Upper lobe of right lung (tissue), 1 donor: Measurements from ENCODE around the gene ALK. TPM values are rescaled to one million over a fixed set of nuclear protein-coding genes. Genes with fewer than 3 reads are reported as not detected.
A peak's percentile ranks its signal among the peaks of the same experiment; 100 is the strongest.

ENCODE experiments used
- ATAC-seq: fragments of 200-7000 bp; cut with Tn5 transposase; one replicate; pipeline ENCODE4 v1.9.1; 2020; ENCODE audit warnings: mild to moderate bottlenecking, moderate library complexity
- DNase-seq: peaks from one replicate; pipeline ENCODE4 v3.0.0-alpha.2; 2020
- H3K27ac ChIP-seq: fragments of 200-600 bp; one replicate; pipeline ENCODE4 v1.8.0; 2022
- H3K27me3 ChIP-seq: fragments of 200-600 bp; one replicate; pipeline ENCODE4 v1.8.0; 2022; ENCODE audit warnings: mild to moderate bottlenecking
- H3K36me3 ChIP-seq: fragments of 200-600 bp; one replicate; pipeline ENCODE4 v1.8.0; 2022
- H3K4me1 ChIP-seq: fragments of 200-600 bp; one replicate; pipeline ENCODE4 v1.8.0; 2022
- H3K4me3 ChIP-seq: fragments of 200-600 bp; one replicate; pipeline ENCODE4 v1.8.0; 2022; ENCODE audit warnings: mild to moderate bottlenecking
- H3K9me3 ChIP-seq: fragments of 200-600 bp; one replicate; pipeline ENCODE4 v1.8.0; 2022
- intact Hi-C: fragments of 100-400 bp; cut with DNase I; formaldehyde crosslinking; loops from one replicate; pipeline ENCODE4 v1.11.0; 2022
- total RNA-seq: library from RNA; stranded (reverse); fragmentation: NEBNext Ultra II Directional; extraction: Animal tissue kit (Norgen Biotek cat#: 25700); gene quantifications from one replicate; pipeline ENCODE4 v1.2.1, GENCODE V29; 2021
- TF ChIP-seq, protein P1 (sequence below): fragments of 200-600 bp; IDR thresholded peaks from one replicate; pipeline ENCODE4 v1.8.0; 2022; ENCODE audit warnings: antibody characterized with exemption
- donor health status: DM: no; HTN: yes; CAD: no; lungs with severe emphysema.

ALK gene
- total RNA-seq, 1 donor from 2014 or later = not detected

DNA sequence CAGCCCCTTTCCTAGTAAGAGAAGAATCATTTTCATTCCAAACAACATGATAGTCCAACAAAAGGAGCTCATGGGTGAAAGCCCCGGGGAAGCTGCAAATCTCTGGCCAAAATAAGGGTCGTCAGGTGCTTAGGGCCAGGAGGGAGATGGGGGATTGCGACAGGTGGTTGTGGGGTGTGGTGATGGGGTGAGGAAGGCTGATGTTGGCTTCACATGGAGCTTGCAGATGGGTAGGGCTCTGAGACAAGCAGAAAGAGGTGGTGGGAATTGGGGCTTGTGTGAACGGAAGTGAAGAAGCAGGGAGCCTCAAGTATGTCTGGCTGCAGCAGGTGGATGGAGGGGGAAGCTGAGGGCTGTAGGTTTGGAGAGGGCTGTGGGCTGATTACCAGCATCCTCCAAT lies 680.0 kb downstream of the ALK start:
- ATAC-seq = no peak
- TF ChIP-seq, protein P1, sequence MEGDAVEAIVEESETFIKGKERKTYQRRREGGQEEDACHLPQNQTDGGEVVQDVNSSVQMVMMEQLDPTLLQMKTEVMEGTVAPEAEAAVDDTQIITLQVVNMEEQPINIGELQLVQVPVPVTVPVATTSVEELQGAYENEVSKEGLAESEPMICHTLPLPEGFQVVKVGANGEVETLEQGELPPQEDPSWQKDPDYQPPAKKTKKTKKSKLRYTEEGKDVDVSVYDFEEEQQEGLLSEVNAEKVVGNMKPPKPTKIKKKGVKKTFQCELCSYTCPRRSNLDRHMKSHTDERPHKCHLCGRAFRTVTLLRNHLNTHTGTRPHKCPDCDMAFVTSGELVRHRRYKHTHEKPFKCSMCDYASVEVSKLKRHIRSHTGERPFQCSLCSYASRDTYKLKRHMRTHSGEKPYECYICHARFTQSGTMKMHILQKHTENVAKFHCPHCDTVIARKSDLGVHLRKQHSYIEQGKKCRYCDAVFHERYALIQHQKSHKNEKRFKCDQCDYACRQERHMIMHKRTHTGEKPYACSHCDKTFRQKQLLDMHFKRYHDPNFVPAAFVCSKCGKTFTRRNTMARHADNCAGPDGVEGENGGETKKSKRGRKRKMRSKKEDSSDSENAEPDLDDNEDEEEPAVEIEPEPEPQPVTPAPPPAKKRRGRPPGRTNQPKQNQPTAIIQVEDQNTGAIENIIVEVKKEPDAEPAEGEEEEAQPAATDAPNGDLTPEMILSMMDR = no peak
- no peak overlapping the region for H3K4me3 ChIP-seq
- H3K27ac ChIP-seq = no peak overlapping the region
- H3K27me3 ChIP-seq = peaks cover 14% of the 10 kb centered on the region
- no peaks in the 10 kb centered on the region for H3K9me3 ChIP-seq
- no peaks in the 10 kb centered on the region for H3K36me3 ChIP-seq
- no peaks in the 10 kb centered on the region for H3K4me1 ChIP-seq
- no peak for DNase-seq
- intact Hi-C loops = no loop called here

DNA sequence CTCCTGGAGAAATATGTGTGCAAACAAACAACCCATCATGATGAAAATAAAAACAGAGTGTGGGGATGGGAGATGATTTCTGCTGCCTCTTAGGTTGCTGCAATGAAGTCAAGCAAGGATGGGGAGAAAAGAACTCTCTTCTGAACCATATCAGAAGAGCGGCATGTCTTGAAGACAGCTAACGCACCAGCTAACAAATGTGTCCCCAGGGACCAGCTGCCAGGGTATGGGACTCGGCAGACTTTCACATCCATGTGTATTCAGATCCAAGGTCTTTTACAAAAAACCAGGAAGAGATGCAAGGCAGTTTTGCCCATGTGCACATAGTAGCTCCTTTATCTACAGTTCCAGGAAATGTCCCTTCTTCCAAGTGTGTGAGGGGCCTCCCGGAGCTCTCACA lies 680.8 kb downstream of the ALK start:
- Histone ChIP-seq H3K27ac (no peak overlapping the region), H3K36me3 (no peaks in the 10 kb centered on the region), H3K4me3 (no peak overlapping the region), H3K4me1 (no peaks in the 10 kb centered on the region), H3K9me3 (no peaks in the 10 kb centered on the region), H3K27me3 (peaks cover 14% of the 10 kb centered on the region)
- no peak for ATAC-seq
- DNase-seq = peak; percentile 11
- intact Hi-C loops = no loop called here
- TF ChIP-seq, protein P1 = no peak

DNA sequence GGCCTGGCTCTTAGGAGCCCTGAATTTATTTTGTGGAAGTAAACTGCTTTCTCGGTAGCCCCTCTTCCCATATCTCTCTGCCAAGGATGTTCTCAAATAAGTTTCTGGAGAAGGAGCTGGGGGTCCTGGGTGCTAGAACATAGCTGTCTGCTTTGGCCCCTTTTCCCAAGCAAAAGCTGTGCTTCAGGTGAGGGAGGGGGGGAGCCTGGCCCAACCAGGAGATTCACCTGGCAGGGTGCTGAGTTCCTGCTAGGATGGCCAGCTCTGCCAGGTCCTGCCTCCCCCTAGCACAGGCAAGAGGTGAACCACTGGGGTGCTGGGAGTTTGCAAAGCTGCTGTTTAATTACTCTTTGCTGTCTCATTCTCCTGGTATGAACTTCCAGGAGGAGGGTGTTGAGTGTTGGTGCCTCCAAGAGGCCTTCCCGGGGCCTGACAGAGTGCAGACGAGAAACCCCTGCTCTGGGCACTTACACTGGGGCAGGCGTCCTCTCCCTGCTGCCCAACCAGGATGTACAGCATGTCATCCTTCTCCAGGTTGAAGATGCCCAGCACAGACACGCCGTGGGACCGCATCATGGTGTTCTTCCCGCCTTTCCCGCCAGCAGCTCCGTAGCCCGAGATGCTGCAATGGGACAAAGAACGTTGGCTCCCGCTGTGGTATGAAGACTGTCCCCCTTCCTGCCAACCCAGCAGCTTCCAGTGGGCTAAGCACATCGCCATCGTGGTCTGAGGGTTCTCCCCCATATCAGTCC lies 682.0 kb downstream of the ALK start:
- peak; percentile 52 for DNase-seq
- H3K9me3 ChIP-seq = no peaks in the 10 kb centered on the region
- ATAC-seq = no peak
- peaks cover 14% of the 10 kb centered on the region for H3K27me3 ChIP-seq
- TF ChIP-seq, protein P1 = no peak
- H3K36me3 ChIP-seq = no peaks in the 10 kb centered on the region
- intact Hi-C loops = no loop called here
- H3K4me3 ChIP-seq = no peak overlapping the region
- no peaks in the 10 kb centered on the region for H3K4me1 ChIP-seq
- no peak overlapping the region for H3K27ac ChIP-seq

DNA sequence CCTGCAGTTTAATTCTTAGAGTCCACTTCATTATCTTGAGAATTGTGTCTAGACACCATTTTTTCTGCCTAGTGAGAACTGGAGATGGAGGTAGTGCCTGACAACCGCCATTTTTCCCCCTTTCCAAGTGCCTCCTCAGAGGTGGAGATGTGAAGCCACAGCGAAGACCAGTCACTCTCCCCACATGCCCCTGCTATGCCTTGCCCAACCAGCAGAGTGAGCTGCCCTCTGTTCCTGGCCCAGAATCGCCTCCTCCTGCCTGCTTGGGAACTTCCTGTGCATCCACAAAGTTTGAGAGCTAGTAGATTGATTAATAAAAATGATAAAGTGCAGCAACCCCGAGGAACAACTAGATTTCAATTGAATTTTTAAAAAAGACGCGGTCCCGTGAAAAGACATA lies 682.9 kb downstream of the ALK start:
- peaks cover 14% of the 10 kb centered on the region for H3K27me3 ChIP-seq
- peak; percentile 56 for ATAC-seq
- H3K27ac ChIP-seq = no peak overlapping the region
- TF ChIP-seq, protein P1 = peak; percentile 34
- no peaks in the 10 kb centered on the region for H3K9me3 ChIP-seq
- no peak overlapping the region for H3K4me3 ChIP-seq
- intact Hi-C loops = no loop called here
- peak; percentile 52 for DNase-seq
- H3K36me3 ChIP-seq = no peaks in the 10 kb centered on the region
- no peaks in the 10 kb centered on the region for H3K4me1 ChIP-seq

DNA sequence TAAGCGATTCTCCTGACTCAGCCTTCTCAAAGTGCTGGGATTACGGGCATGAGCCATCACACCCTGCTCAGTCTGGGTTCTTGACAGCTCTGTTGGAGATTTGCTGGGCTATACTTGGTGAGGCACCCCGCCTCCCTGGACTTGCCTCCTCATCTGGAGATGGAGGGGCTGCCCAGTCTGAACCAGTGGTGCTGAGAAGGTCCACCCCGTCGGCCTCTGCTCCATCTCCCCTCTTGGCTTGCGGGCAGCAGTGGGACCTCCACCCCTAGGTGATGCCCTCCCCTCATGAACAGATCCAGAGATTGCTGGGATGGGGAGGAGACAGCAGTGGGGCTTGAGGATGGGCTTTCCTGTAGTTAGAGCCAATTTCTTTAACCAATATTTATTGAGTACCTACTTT lies 685.3 kb downstream of the ALK start:
- intact Hi-C loops = no loop called here
- Histone ChIP-seq H3K27me3 (peaks cover 11% of the 10 kb centered on the region), H3K9me3 (no peaks in the 10 kb centered on the region), H3K36me3 (no peaks in the 10 kb centered on the region), H3K4me1 (no peaks in the 10 kb centered on the region), H3K4me3 (no peak overlapping the region), H3K27ac (no peak overlapping the region)
- TF ChIP-seq, protein P1 = no peak
- no peak for ATAC-seq
- DNase-seq = no peak
